SJSA1 (cell line): ENCODE measurements around the gene ITK. TPM values are rescaled to one million over a fixed set of nuclear protein-coding genes. Genes with fewer than 3 reads are reported as not detected.

Source experiments
- DNase-seq, 2 experiments: peaks; one replicate each; pipeline ENCODE4 v3.0.0-alpha.2; 2015 to 2020; ENCODE audit warnings: low spot score in 2 of 2, low read depth in 1 of 2
- H3K27ac ChIP-seq: fragments of 250-450 bp; sonication (Bioruptor Pico); 2 replicates; pipeline ENCODE4 v1.5.1; 2020; ENCODE audit warnings: mild to moderate bottlenecking, moderate library complexity
- H3K27me3 ChIP-seq: fragments of 250-450 bp; sonication (Bioruptor Pico); replicated peaks from 2 replicates; pipeline ENCODE4 v1.5.1; 2020; ENCODE audit warnings: mild to moderate bottlenecking, moderate library complexity
- H3K36me3 ChIP-seq: fragments of 250-450 bp; sonication (Bioruptor Pico); 2 replicates; pipeline ENCODE4 v1.5.1; 2020; ENCODE audit warnings: mild to moderate bottlenecking
- H3K4me1 ChIP-seq: fragments of 250-450 bp; sonication (Bioruptor Pico); replicated peaks from 2 replicates; pipeline ENCODE4 v1.6.1; 2021; ENCODE audit warnings: mild to moderate bottlenecking
- H3K4me3 ChIP-seq: fragments of 250-450 bp; sonication (Bioruptor Pico); 2 replicates; pipeline ENCODE4 v1.5.1; 2020; ENCODE audit warnings: mild to moderate bottlenecking
- H3K9me3 ChIP-seq: fragments of 250-450 bp; sonication (Bioruptor Pico); replicated peaks from 2 replicates; pipeline ENCODE4 v1.5.1; 2020; ENCODE audit warnings: mild to moderate bottlenecking
- total RNA-seq: library from RNA; depleted of rRNA; stranded (reverse); fragments of >200 nt; shearing (Covaris generic); gene quantifications from 2 replicates; pipeline ENCODE4 v1.2.3, GENCODE V29; 2014; rRNA removed

ITK gene
- total RNA-seq, result not detected in 2 replicates

DNA sequence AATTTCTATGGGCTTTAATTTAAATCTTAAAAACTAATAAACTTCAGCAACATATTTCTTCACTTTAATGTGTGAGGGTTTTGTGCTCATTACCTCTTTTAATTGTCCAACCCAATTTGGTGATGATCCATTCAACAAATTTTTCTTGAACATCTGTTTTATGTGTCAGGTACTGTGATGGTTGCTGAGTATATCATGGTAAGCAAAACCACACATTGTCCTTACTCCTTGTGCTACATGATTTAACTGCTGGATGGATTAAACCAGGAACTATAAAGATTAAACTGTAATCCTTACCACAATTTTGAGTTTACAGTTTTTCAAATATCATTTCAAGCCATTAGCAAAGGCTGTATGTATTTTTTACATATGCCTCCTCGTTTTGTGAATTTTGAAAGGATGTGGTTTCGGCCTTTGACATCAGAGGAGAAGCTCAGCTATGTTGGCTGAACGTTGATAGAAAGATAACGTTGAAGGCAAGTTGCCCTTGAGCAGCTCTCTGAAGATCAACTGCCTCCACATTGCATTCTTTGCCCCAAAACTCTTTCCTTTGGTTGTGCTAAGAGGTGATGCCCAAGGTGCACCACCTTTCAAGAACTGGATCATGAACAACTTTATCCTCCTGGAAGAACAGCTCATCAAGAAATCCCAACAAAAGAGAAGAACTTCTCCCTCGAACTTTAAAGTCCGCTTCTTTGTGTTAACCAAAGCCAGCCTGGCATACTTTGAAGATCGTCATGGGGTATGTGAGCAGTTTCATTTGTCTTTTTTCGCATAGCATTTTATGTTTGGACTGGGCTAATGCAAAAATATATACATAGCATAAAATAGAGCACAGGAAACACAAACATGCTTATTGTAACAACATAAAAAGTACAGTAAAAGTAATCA, at the start of gene ITK:
ITK (plus strand) TSS at position 467 of the 891 bp plus-strand sequence; CDS start at position 605, 138 bp downstream.
- H3K36me3 ChIP-seq, result no peaks in the 10 kb centered on the region
- H3K9me3 ChIP-seq, result no peaks in the 10 kb centered on the region; the same call in 1 of the 2 replicates
- no peak within 1 kb of the TSS for H3K27ac ChIP-seq
- DNase-seq, result no peak
- H3K27me3 ChIP-seq, result peaks cover 6% of the 10 kb centered on the region
- no peak within 1 kb of the TSS for H3K4me3 ChIP-seq
- no peaks in the 10 kb centered on the region for H3K4me1 ChIP-seq

DNA sequence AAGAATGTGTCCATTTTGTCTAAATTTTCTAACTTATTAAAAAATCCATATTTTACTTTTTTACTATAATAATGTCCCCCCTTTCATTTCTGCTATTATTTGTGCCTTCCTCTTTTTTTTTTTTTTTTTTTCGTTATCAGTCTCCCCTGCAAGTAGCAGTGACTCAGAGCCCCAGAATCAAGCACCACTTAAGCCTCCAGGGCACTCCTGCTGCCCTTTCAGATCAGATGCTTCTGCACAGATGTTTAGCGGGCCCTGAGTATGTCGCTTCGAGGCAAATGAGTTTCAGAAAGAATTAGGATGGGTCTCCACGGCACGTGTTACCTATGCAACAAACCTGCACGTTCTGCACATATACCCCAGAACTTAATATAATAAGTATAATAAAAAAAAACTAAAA, 49.7 kb upstream of the ITK start:
- no peaks in the 10 kb centered on the region for H3K9me3 ChIP-seq
- DNase-seq, result no peak

DNA sequence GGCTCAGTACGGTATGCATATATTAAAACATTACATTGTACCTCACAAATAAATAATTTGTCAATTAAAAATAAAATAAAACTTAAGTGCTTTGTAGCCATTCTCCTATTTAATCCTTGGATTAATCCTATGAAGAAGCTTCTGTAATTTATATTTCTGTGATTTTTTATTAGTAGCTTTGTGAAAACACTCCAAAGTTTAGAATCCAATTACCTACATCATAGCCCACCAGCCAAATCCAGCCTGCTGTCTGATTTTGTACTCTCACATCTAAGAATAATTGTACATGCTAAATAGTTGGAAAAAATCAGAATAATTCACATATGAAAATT, 48.4 kb upstream of the ITK start:
- H3K36me3 ChIP-seq, result peaks cover 11% of the 10 kb centered on the region
- no peak for DNase-seq
- H3K4me1 ChIP-seq, result no peaks in the 10 kb centered on the region
- no peak overlapping the region for H3K27ac ChIP-seq
- H3K27me3 ChIP-seq, result no peaks in the 10 kb centered on the region
- H3K9me3 ChIP-seq, result no peaks in the 10 kb centered on the region
- no peak overlapping the region for H3K4me3 ChIP-seq

More for the DNA sequence above, 49.7 kb upstream of the ITK start:
- H3K4me1 ChIP-seq, result no peaks in the 10 kb centered on the region
- no peak overlapping the region for H3K4me3 ChIP-seq
- peaks cover under 1% of the 10 kb centered on the region for H3K36me3 ChIP-seq
- no peak overlapping the region for H3K27ac ChIP-seq
- no peaks in the 10 kb centered on the region for H3K27me3 ChIP-seq

DNA sequence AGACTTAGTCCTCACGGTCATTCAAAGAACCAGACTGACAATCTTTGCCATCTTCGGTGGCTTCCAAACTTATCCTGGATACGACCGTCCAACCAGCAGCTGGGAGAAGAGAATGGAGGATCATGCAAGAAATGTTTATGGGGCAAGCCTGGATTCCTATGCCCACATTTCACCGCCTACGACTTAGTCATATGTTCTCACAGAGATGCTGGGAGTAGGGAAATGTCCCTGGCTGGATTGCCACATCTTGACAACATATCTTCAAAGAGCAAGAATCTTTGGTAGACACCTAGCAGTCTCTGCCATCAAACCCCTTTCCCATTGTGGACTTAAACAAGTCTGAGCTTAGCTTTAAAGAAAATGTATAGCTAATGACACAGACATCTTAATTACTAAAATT, 42.9 kb upstream of the ITK start:
- Histone ChIP-seq H3K9me3 (no peaks in the 10 kb centered on the region), H3K4me1 (peaks cover 7% of the 10 kb centered on the region), H3K36me3 (peaks cover 41% of the 10 kb centered on the region), H3K27me3 (no peaks in the 10 kb centered on the region), H3K4me3 (no peak overlapping the region), H3K27ac (no peak overlapping the region)
- no peak for DNase-seq

DNA sequence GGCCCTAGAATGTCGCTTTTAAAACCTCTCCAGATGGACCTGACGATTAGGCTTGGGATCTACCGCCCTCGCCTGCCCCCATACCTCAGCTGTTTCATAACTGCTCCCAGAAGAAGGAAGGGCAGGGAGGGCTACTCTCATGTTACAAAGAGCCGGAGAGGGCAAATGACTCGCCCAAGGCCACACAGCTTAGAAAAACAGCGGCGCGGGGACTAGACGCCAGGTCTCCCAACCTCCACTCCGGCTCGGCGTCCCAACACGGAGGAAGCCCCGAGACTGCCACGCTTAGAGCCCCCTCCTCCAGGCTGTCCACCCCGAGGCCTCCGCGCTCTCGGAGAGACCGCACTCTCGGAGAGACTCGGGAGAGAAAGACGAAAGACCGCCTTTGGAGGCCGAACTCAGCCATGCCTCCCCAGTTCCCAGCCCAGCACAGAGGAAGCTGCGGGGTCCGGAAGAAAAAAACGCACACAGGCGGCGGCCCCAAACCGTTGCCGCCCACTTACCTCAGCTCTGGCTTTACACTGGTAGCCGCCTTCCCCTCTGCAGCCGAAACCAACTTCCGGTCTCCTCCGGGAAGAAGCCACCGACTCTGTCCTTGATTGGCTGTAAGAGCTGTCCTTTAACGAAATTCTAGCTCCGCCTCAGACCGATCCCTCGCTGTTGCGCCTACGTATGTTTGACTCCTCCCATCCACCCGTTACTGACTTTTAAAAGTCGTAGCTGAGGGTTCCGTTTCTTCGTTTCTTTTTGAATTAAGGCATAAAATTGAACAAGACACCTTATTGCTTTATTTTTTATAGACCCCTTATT, 38.1 kb upstream of the ITK start, which contains the start of gene MED7:
MED7 (minus strand) TSS at position 549 of the 810 bp plus-strand sequence. CDS start 3,434 bp downstream, outside the sequence.
- peak; percentile 99 for DNase-seq
- Histone ChIP-seq H3K4me1 (peaks cover 11% of the 10 kb centered on the region), H3K27me3 (no peaks in the 10 kb centered on the region)

DNA sequence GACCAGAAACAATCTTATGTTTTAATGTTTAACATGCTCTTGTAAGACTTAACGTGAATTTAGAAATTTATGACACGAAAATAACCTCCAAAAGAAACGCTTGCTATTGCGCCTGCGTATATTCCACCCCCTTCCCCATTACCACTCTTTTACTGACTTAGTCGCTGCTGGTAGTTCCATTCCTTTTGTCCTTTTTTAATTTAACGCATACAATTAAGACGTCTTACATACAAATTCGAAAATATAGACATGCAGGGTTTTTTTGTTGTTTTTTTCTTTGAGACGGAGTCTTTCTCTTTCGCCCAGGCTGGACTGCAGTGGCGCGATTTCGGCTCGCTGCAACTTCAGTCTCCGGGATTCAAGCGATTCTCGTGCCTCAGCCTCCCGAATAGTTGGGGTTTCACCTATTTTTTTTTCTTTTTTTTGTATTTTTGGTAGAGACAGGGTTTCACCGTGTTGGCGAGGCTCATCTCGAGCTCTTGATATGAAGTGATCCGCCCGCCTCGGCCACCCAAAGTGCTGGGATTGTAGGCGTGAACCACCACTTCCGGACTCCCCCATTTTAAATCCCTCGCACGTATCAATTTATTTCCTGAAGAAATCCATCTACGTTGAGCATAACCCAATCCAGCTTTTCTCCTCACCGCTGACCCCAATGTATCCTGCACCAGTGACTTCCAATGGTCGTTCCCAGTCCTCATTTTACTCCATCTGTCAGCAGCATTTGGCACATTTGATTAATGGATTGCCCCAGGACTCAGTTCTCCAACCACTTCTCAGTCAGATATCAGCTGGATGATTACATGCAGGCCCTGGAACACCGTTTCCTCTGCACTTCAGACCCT, 37.3 kb upstream of the ITK start:
- Histone ChIP-seq H3K27me3 (no peaks in the 10 kb centered on the region), H3K27ac (peak overlapping the region; percentile 86), H3K9me3 (no peaks in the 10 kb centered on the region), H3K4me3 (peak overlapping the region; percentile 69), H3K36me3 (peaks cover 18% of the 10 kb centered on the region), H3K4me1 (peaks cover 11% of the 10 kb centered on the region)
- DNase-seq, result peak in 1 of 2 experiments; percentile 70

More for the DNA sequence above, 38.1 kb upstream of the ITK start, which contains the start of gene MED7:
- no peaks in the 10 kb centered on the region for H3K9me3 ChIP-seq
- H3K4me3 ChIP-seq, result peak within 1 kb of the TSS; percentile 69
- H3K36me3 ChIP-seq, result peaks cover 27% of the 10 kb centered on the region
- H3K27ac ChIP-seq, result peak within 1 kb of the TSS; percentile 86

DNA sequence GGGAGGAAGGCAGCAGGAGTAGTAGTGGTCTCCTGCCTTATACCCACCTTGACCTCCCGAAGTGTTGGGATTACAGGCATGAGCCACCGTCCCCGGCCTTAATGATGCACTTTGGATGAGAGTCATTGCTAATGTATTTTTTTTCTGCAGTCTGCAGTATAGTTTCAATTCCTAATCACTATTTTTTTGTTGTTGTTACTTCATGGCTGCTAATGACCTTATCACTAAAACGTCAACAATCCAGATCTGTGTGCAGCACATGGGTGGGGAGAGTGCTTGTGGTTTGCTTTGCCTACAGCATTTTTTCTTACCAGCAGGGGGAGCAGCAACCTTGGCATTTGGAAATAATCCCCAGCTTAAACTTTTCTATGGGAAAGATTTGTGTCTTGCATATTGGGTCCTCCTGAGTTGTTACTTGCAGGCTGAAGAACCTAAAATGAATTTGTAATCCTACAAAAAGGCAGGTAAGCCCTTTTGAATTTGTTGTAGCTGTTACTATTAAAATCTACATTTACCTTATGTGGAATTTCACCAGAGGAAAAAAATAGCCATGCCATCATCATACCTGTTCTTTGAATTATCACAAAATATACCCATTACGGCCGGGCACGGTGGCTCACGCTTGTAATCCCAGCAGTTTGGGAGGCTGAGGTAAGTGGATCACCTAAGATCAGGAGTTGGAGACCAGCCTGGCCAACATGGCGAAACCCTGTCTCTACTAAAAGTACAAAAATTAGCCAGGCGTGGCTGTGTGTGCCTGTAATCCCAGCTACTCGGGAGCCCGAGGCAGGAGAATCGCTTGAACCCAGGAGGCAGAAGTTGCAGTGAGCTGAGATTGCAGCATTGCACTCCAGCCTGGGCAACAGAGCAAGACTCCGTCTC, 31.7 kb upstream of the ITK start:
- DNase-seq, result peak; percentile 50 to 67
- Histone ChIP-seq H3K4me1 (no peaks in the 10 kb centered on the region; the same call in 1 of the 2 replicates), H3K9me3 (no peaks in the 10 kb centered on the region), H3K4me3 (no peak overlapping the region), H3K27me3 (no peaks in the 10 kb centered on the region; the same call in 1 of the 2 replicates), H3K36me3 (no peaks in the 10 kb centered on the region), H3K27ac (no peak overlapping the region)

DNA sequence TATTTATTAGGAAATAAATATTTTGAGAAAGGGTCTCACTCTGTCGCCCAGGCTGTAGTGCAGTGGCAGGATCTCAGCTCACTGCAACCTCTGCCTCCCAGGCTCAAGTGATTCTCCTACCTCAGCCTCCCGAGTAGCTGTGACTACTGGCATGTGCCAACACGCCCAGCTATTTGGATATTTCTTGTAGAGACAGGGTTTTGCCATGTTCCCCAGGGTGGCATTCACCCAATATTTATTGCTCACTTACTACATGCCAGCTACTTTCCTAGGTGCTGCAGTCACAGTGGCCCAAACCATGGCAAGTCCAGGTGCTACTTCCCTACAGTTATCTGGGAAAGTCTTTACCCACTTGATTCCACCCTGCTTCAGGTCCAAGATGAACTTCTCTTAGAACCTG, 29.6 kb upstream of the ITK start:
- Histone ChIP-seq H3K27ac (no peak overlapping the region), H3K27me3 (peaks cover 5% of the 10 kb centered on the region), H3K36me3 (no peaks in the 10 kb centered on the region), H3K4me1 (no peaks in the 10 kb centered on the region), H3K9me3 (no peaks in the 10 kb centered on the region), H3K4me3 (no peak overlapping the region)
- no peak for DNase-seq

DNA sequence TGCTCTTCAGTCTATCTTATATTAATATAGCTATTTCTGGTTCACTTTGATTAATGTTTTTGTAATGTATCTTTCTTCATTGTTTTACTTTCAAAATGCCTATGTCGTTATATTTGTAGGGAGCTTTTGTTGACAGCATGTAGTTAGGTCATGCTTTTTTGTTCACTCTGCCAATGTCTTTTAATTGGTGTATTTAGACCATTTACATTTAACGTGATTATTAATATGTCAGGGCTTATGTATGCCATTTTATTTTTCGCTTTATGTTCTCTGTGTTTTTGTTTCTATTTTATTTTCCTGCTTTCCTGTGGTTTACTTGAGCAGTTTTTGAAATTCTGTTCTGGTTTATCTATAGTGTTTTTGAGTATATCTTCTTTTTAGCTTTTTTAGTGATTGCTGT, 25.3 kb upstream of the ITK start:
- Histone ChIP-seq H3K27me3 (peaks cover 6% of the 10 kb centered on the region), H3K9me3 (no peaks in the 10 kb centered on the region), H3K4me1 (no peaks in the 10 kb centered on the region), H3K4me3 (no peak overlapping the region), H3K27ac (no peak overlapping the region), H3K36me3 (no peaks in the 10 kb centered on the region)
- no peak for DNase-seq

DNA sequence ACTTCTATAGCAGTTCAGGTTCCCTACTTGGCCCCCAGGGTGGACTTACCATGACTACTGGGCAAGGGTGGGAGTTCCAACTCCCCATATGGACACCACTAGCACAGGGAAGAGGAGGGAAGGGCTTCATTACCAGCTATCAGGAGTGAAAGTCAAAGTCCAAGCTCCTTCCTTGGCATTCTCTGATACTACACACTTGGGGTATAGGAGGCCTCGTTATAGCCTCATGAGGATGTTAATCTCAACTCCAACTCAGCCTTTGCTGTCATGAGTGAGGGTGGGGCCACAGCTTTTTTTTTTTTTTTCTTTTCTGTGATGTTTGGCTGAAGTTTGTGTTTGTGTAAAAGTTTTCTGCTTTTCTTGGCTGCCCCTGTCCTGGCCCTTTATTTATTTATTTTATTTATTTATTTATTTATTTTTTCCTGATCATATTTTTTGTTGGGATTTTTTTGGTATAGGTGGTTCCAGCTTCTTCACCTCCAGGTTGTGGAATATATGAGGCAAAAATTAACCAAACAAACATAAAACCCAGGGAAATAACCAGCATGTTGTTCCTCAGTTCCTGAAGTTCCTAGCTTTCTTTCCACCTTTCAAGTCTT, 23.2 kb upstream of the ITK start:
- H3K36me3 ChIP-seq, result no peaks in the 10 kb centered on the region
- H3K9me3 ChIP-seq, result no peaks in the 10 kb centered on the region
- no peak for DNase-seq
- H3K27me3 ChIP-seq, result peaks cover 10% of the 10 kb centered on the region
- no peak overlapping the region for H3K4me3 ChIP-seq
- H3K27ac ChIP-seq, result no peak overlapping the region
- no peaks in the 10 kb centered on the region for H3K4me1 ChIP-seq

DNA sequence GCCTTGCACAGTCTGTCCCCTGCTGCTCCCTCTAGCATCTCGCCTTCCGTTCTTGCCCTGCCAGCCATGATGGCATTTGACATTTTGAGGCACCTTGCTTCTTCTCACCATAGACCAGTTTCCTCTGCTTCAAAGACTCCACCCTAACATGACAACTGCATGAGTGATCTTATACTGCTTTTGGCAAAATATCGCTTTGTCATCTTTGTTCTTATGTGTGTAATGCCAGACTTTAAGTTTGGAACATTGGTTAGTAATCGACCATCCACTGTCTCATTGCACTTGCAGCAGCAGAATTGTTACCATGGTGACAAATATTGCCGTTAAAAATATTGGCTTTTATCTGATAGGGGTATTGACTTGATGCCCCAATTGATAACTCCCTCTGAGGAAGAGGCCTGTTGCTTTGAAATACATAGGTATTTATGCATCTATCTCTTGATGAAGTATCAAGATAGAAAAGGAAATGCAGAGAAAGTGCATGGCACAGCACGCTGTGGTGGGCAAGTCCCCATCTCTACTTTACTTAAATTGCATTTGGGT, 21.4 kb upstream of the ITK start:
- H3K27me3 ChIP-seq, result peaks cover 10% of the 10 kb centered on the region
- no peak overlapping the region for H3K27ac ChIP-seq
- no peaks in the 10 kb centered on the region for H3K36me3 ChIP-seq
- H3K9me3 ChIP-seq, result no peaks in the 10 kb centered on the region
- DNase-seq, result no peak
- no peak overlapping the region for H3K4me3 ChIP-seq
- no peaks in the 10 kb centered on the region for H3K4me1 ChIP-seq

DNA sequence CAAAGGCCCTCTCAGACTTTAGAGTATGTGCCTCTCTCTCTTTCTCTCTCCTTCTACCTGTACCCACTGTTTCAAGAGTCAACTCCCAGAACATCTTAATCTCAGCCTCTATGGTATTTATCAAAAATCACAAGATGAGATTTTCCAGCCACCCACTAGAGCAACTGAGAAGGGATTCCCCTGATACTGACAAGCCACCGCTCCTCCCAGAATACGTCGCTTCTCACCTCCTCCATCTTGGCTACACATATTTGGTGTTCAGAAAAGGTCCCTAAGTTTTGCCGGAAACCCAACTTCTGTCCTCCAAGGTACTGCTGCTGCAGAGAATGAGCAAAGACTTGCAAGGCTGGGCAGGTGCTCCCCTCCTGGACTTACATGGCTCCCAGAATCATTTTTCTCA, 20.6 kb upstream of the ITK start:
- H3K27me3 ChIP-seq, result 0 out of 2 replicates have a peak, but pooled peaks cover 5% of the 10 kb centered on the region
- H3K4me3 ChIP-seq, result no peak overlapping the region
- no peaks in the 10 kb centered on the region for H3K9me3 ChIP-seq
- H3K4me1 ChIP-seq, result no peaks in the 10 kb centered on the region
- no peaks in the 10 kb centered on the region for H3K36me3 ChIP-seq
- no peak for DNase-seq
- H3K27ac ChIP-seq, result no peak overlapping the region
